Type B pancreatic cell (in vitro differentiated cells): ENCODE measurements around the gene MAP3K10. TPM values are rescaled to one million over a fixed set of nuclear protein-coding genes. Genes with fewer than 3 reads are reported as not detected.

ENCODE experiments used
- DNase-seq: peaks from one replicate; pipeline ENCODE4 v3.0.0; 2021; ENCODE audit warnings: mixed read lengths; ENCODE audit not compliant: unreplicated experiment; ENCODE audit errors: extremely low spot score
- H3K27ac Mint-ChIP-seq: 2 replicates; pipeline ENCODE4 v1.8.0; 2021; ENCODE audit warnings: mild to moderate bottlenecking, mixed read lengths
- H3K27me3 Mint-ChIP-seq: 2 replicates; pipeline ENCODE4 v1.8.0; 2021; ENCODE audit warnings: mixed read lengths
- H3K36me3 Mint-ChIP-seq: 2 replicates; pipeline ENCODE4 v1.8.0; 2021; ENCODE audit warnings: mixed read lengths
- H3K4me1 Mint-ChIP-seq: one replicate; pipeline ENCODE4 v1.8.0; 2021; ENCODE audit warnings: mixed read lengths; ENCODE audit not compliant: unreplicated experiment
- H3K4me3 Mint-ChIP-seq: 2 replicates; pipeline ENCODE4 v1.8.0; 2021; ENCODE audit warnings: mild to moderate bottlenecking, mixed read lengths
- H3K9me3 Mint-ChIP-seq: 2 replicates; pipeline ENCODE4 v1.8.0; 2021; ENCODE audit warnings: mixed read lengths
- total RNA-seq: library from RNA; stranded (reverse); gene quantifications from 2 replicates; pipeline ENCODE4 v1.2.1, GENCODE V29; 2021; ENCODE audit warnings: low replicate concordance
- TF ChIP-seq, protein P1 (sequence below): fragments of 200-600 bp; sonication (generic); conservative IDR thresholded peaks from 2 replicates; pipeline ENCODE4 v1.5.0; 2021; ENCODE audit warnings: antibody characterized with exemption, mild to moderate bottlenecking

MAP3K10 gene
- total RNA-seq, 1 donor from 2014 or later, result 23.4 TPM

- Mint-ChIP-seq H3K4me1 (no peaks in the 10 kb centered on the region), H3K27me3 (peaks cover 3% of the 10 kb centered on the region), H3K27ac (no peak overlapping the region), H3K36me3 (no peaks in the 10 kb centered on the region), H3K4me3 (no peak overlapping the region), H3K9me3 (no peaks in the 10 kb centered on the region)
- no peak for DNase-seq
- TF ChIP-seq, protein P1, sequence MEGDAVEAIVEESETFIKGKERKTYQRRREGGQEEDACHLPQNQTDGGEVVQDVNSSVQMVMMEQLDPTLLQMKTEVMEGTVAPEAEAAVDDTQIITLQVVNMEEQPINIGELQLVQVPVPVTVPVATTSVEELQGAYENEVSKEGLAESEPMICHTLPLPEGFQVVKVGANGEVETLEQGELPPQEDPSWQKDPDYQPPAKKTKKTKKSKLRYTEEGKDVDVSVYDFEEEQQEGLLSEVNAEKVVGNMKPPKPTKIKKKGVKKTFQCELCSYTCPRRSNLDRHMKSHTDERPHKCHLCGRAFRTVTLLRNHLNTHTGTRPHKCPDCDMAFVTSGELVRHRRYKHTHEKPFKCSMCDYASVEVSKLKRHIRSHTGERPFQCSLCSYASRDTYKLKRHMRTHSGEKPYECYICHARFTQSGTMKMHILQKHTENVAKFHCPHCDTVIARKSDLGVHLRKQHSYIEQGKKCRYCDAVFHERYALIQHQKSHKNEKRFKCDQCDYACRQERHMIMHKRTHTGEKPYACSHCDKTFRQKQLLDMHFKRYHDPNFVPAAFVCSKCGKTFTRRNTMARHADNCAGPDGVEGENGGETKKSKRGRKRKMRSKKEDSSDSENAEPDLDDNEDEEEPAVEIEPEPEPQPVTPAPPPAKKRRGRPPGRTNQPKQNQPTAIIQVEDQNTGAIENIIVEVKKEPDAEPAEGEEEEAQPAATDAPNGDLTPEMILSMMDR, result peak; percentile 46
Measured at GRCh38 chr19:40155749-40156265, 35.4 kb upstream of the MAP3K10 start.

- Mint-ChIP-seq H3K27ac (no peak overlapping the region), H3K4me3 (no peak overlapping the region), H3K9me3 (no peaks in the 10 kb centered on the region), H3K4me1 (no peaks in the 10 kb centered on the region), H3K27me3 (peaks cover 3% of the 10 kb centered on the region), H3K36me3 (no peaks in the 10 kb centered on the region)
- DNase-seq, result no peak
- TF ChIP-seq, protein P1, result no peak
Measured at GRCh38 chr19:40157059-40157458, 34.2 kb upstream of the MAP3K10 start.

DNA sequence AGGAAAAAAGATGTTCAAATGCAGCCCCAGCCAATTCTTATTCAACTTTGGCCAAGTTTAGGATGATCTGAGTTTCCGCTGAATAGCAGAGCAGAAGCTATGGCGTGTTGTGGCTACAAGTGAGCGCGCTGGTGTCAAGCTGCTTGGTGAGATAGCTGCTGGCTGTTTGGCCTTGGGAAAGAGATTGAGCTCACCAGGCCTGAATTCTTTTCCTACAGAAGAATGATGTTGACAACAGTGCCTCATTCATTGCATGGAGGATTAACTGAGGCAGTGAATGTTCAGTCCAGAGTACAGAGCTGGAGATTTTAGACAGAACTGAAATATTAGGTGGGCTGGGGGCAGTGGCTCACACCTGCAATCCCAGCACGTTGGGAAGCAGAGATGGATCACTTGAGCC lies 31.5 kb upstream of the MAP3K10 start:
- TF ChIP-seq, protein P1, result no peak
- H3K27ac Mint-ChIP-seq, result no peak overlapping the region
- H3K4me1 Mint-ChIP-seq, result no peaks in the 10 kb centered on the region
- H3K27me3 Mint-ChIP-seq, result peaks cover 6% of the 10 kb centered on the region
- H3K36me3 Mint-ChIP-seq, result no peaks in the 10 kb centered on the region
- DNase-seq, result no peak
- H3K4me3 Mint-ChIP-seq, result no peak overlapping the region
- no peaks in the 10 kb centered on the region for H3K9me3 Mint-ChIP-seq

DNA sequence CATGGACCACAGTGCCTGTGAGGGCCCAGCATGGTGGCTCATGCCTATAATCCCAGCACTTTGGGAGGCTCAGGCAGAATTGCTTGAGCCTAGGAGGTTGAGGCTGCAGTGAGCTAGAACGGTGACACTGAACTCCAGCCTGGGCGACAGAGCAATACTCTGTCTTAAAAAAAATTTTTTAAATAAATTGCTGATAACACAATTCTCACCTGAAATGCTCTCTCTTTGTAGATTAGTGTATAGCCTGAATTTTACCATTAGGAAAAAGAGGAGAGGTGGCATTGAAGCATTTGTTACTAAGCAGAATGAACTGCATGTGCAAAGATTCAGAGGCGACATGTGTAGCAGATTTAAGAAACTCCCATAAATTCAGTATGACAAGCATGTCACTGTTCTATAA lies 29.1 kb upstream of the MAP3K10 start:
- Mint-ChIP-seq H3K27me3 (peaks cover 6% of the 10 kb centered on the region), H3K9me3 (no peaks in the 10 kb centered on the region), H3K4me1 (no peaks in the 10 kb centered on the region), H3K27ac (no peak overlapping the region), H3K36me3 (no peaks in the 10 kb centered on the region), H3K4me3 (no peak overlapping the region)
- TF ChIP-seq, protein P1, result no peak
- no peak for DNase-seq

- no peak for DNase-seq
- Mint-ChIP-seq H3K4me3 (no peak overlapping the region), H3K9me3 (no peaks in the 10 kb centered on the region), H3K4me1 (no peaks in the 10 kb centered on the region), H3K27ac (no peak overlapping the region), H3K36me3 (no peaks in the 10 kb centered on the region), H3K27me3 (peaks cover 3% of the 10 kb centered on the region)
- TF ChIP-seq, protein P1, result no peak
Measured at GRCh38 chr19:40163541-40164129, 27.6 kb upstream of the MAP3K10 start.
